ENCODE results near the gene SQSTM1.
A peak's percentile ranks its signal among the peaks of the same experiment; 100 is the strongest.
"Not testable (repeated sequence)": the region's sequence is repeated elsewhere in the genome, so short reads cannot be mapped to it uniquely, and the experiment has no call there.

Gene SQSTM1

DNA sequence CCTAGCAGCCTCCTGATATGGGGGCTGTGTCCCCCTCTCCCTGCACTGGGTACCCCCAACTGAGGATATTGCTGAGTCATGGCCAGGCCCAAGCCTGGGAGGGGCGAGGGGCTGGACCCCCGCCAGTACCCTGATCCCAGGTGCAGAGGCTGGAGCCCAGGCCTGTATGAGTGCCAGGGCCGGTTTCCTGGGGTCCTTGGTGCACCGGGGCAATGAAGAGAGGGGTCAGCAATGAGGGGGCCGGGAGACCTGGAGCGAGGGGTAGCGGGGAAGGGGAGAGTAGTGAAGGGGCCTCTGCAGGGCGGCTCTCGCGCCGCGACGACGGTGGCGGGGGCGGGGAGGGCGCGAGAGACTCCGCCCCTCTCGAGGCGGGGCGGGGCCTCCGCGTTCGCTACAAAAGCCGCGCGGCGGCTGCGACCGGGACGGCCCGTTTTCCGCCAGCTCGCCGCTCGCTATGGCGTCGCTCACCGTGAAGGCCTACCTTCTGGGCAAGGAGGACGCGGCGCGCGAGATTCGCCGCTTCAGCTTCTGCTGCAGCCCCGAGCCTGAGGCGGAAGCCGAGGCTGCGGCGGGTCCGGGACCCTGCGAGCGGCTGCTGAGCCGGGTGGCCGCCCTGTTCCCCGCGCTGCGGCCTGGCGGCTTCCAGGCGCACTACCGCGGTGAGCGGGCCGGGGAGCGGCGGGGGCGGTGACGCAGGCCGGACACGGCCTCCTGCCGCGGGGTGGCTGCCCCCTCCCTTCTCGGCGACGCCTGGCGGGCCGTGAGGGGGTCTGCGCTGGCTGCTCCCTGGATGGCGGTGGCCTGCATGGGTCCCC, at the start of gene SQSTM1:
TSS of gene SQSTM1 (plus strand) at position 423 of the 815 bp plus-strand sequence. CDS start at position 455, 32 bp downstream.
- peak; percentile 59 for DNase-seq

- no peak for DNase-seq
Measured at GRCh38 chr5:179771311-179771895, 49.3 kb upstream of the SQSTM1 start.

- no peak for DNase-seq
Measured at GRCh38 chr5:179772351-179772750, 48.4 kb upstream of the SQSTM1 start.

DNA sequence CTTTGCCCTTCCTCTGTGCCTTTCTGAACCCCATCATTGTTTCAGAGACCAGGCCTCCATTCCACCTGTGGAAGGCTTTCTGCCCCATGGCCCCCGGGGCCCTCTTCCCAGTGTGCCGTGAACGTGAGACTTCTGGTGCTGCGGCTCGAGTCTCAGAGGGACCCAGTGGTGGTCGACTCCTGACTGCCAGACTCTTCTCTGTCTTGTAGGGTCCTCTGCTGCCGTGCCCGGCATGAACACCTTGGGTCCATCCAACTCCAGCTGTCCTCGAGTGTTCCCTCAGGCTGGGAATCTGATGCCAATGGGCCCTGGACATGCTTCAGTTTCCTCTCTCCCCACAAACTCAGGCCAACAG, 47.0 kb upstream of the SQSTM1 start:
- DNase-seq, result no peak

DNA sequence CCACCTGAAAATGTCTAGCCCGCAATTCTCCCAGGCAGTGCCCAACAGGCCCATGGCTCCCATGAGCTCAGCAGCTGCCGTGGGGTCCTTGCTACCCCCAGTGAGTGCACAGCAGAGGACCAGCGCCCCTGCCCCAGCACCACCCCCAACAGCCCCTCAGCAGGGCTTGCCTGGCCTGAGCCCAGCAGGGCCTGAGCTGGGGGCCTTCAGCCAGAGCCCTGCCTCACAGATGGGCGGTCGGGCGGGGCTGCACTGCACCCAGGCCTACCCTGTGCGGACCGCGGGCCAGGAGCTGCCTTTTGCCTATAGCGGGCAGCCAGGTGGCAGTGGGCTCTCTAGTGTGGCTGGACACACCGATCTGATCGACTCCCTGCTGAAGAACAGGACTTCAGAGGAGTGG, 46.3 kb upstream of the SQSTM1 start:
- no peak for DNase-seq

- no peak for DNase-seq
Measured at GRCh38 chr5:179776411-179776938, 44.2 kb upstream of the SQSTM1 start.

GRCh38 chr5:179777456-179777855, 43.2 kb upstream of the SQSTM1 start:
- no peak for DNase-seq

GRCh38 chr5:179777909-179778308, 42.8 kb upstream of the SQSTM1 start:
- no peak for DNase-seq

GRCh38 chr5:179778591-179778990, 42.1 kb upstream of the SQSTM1 start:
- no peak for DNase-seq

GRCh38 chr5:179779826-179780225, 40.9 kb upstream of the SQSTM1 start:
- no peak for DNase-seq

DNA sequence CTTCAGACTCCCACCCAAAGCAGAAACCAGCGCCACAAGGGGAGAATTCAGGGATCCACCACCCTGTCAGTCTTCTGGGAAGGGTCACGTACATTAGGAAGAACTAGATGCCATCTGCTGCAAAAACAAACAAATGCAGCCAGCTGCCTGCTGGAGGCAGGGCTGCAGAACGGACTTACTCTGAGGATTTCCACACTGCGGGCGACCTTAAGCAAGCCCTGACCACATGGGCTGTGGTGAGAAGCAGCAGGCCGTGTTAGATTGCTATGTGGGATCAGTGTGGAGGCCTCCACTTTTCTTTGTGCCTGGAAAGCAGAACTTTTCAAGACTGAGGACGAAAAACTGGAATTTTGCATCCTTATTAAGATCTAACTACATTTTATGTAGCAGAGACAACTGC, 40.3 kb upstream of the SQSTM1 start:
- DNase-seq, result no peak

DNA sequence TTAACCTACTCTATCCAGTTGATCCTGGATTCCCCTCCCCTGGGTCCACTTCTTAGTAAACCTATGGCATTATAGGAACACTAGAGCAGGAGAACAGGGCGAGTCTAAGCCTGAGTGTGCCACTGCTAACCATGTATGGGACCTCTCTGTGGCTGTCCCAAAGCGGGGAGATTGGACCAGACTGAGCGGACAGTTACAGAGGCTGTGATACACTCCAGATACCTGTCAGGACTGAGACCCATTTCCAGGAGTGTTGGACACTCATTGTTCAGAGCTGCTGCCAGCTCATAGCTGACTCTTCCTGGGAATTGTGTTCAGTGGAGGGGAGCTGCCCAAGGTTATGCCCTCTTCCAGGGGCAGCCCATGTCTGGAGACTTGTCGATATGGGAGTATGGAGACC, 38.9 kb upstream of the SQSTM1 start:
- DNase-seq, result no peak

GRCh38 chr5:179783128-179783527, 37.6 kb upstream of the SQSTM1 start:
- no peak for DNase-seq

DNA sequence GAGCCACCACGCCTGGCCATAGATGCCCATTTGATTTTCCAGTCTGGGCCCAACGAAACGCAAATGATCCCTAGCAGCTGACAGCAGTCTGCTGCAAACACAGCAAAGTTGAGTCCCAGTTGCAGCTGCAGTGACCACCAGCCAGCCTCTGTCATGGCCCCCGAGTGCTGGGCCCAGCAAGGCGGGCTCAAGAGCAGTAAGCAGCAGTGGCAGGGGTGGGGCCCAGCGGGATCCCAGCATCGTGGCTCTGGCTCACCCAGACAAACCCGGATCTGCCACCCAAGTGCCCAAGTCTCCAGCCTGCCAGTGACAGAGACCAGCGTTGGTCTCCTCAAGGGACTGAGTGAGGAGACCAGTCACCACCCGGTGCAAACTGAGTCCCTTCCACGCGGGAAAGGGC, 33.8 kb upstream of the SQSTM1 start:
- no peak for DNase-seq

- no peak for DNase-seq
Measured at GRCh38 chr5:179788193-179788854, 32.4 kb upstream of the SQSTM1 start.

DNA sequence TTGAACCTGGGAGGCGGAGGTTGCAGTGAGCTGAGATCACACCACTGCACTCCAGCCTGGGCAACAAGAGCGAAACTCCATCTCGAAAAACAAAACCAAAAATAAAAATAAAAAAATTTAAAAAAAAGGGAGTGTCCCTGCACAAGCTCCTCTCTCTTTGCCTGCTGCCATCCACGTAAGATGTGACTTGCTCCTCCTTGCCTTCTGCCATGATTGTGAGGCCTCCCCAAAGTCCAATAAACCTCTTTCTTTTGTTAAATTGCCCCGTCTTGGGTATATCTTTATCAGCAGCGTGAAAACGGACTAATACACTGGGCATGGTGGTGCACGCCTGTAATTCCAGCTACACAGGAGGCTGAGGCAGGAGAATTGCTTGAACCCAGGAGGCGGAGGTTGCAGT, 31.4 kb upstream of the SQSTM1 start:
- not testable (repeated sequence) for DNase-seq

- no peak for DNase-seq
Measured at GRCh38 chr5:179791881-179792611, 28.7 kb upstream of the SQSTM1 start.

DNA sequence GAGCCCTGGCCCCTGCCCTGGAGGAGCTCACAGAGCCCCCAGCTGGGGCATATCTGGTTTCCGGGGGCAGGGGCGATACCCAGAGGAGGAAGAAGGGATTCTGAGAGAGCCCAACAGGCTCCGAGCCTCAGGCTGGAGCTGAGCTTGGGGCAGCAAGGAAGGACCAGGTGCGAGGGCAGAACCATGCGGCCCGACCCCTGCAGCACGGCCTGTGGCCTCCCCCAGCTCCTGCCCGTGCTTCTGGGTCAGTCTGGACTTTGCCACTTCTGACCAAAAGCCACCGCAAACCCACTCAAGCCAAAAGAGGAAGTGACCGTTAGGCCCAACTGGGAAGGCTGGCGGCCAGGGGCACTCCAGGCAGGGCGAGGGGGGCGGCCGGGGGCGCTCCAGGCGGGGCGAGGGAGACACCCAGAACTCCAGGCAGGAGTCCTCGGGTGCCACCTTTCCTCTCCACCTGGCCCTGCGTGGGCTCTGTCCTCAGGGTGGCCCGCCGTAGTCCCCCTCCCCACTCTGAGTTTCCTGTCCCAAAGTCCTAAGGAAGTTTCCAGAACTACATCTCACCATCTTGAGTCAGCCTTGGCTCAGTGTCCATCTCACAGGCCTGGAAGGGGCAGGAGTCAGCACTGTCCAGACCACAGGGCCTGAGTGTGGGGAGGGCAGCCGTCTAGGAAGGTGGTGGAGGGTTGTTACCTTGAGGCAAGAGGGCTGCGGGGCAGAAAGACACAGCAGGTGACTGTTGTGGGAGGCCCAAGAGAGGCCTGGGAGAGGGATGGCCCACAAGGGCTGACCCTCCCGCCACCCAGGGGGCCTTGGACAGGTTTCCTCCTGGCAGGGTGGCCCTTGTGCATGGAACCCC, 27.9 kb upstream of the SQSTM1 start:
- no peak for DNase-seq

GRCh38 chr5:179793468-179794139, 27.1 kb upstream of the SQSTM1 start, which contains the start of gene LTC4S:
Gene LTC4S (plus strand): TSS chr5:179793986. CDS start chr5:179794081, 95 bp downstream.
- no peak for DNase-seq

GRCh38 chr5:179794171-179794570, 26.5 kb upstream of the SQSTM1 start:
- no peak for DNase-seq

- DNase-seq, result no peak
Measured at GRCh38 chr5:179794575-179794974, 26.1 kb upstream of the SQSTM1 start.

Measured in T1000 (cell line).